Left lung (tissue), 10 donors: ENCODE measurements around the gene SND1. TPM values are rescaled to one million over a fixed set of nuclear protein-coding genes. Genes with fewer than 3 reads are reported as not detected.

ENCODE experiments used
- ATAC-seq: fragments of 200-7000 bp; cut with Tn5 transposase; one replicate; pipeline ENCODE4 v1.9.1; 2020; ENCODE audit warnings: moderate library complexity
- DNase-seq, 4 donors: peaks; one replicate each; pipeline ENCODE4 v3.0.0-alpha.2; 2013 to 2020
- H3K27ac ChIP-seq, 2 donors: fragments of 200-600 bp; sonication (generic) in 1 of 2; one replicate each; pipeline versions ENCODE4 v1.5.0 to v1.8.0; 2020 to 2021
- H3K27me3 ChIP-seq, 2 donors: fragments of 200-600 bp; sonication (generic) in 1 of 2; one replicate each; pipeline versions ENCODE4 v1.5.0 to v1.8.0; 2020 to 2021
- H3K36me3 ChIP-seq, 2 donors: fragments of 200-600 bp; sonication (generic) in 1 of 2; one replicate each; pipeline versions ENCODE4 v1.5.0 to v1.8.0; 2020 to 2021
- H3K4me1 ChIP-seq, 2 donors: fragments of 200-600 bp; one replicate each; pipeline ENCODE4 v1.8.0; 2021
- H3K4me3 ChIP-seq, 2 donors: fragments of 200-600 bp; sonication (generic) in 1 of 2; one replicate each; pipeline versions ENCODE4 v1.5.0 to v1.8.0; 2020 to 2021; ENCODE audit warnings: mild to moderate bottlenecking in 1 of 2
- H3K9me3 ChIP-seq, 2 donors: fragments of 200-600 bp; sonication (generic) in 1 of 2; one replicate each; pipeline versions ENCODE4 v1.5.0 to v1.8.0; 2020 to 2021
- CTCF ChIP-seq, 2 donors: fragments of 200-600 bp; sonication (generic) in 1 of 2; IDR thresholded peaks; one replicate each; pipeline versions ENCODE4 v1.5.0 to v1.8.0; 2021; ENCODE audit warnings: antibody characterized with exemption in 2 of 2
- intact Hi-C, 2 donors: fragments of 100-400 bp; cut with DNase I; formaldehyde crosslinking; loops; one replicate each; pipeline versions ENCODE4 v1.11.2 to v1.14.2; 2022
- polyA plus RNA-seq, 6 donors: library from polyadenylated mRNA; unstranded; fragments of 120-200 nt; gene quantifications; one replicate each; pipeline ENCODE4 v1.2.1, GENCODE V29; 2013; ENCODE audit not compliant: insufficient read length in 6 of 6
- total RNA-seq, 2 donors: library from RNA; stranded (reverse); fragmentation: NEBNext Ultra II Directional; extraction: Animal tissue kit (Norgen Biotek cat#: 25700); gene quantifications; one replicate each; pipeline ENCODE4 v1.2.1, GENCODE V29; 2021
- donor health status: DM: no; HTN: yes; CAD: no.
- donor health status: DM: no; HTN: no; CAD: no.

The SND1 gene
- total and polyA plus RNA-seq, 8 donors = 141 to 229 (median 156) TPM

- intact Hi-C loops = no loop called here
- no peak for DNase-seq
- Histone ChIP-seq H3K36me3 (no peaks in the 10 kb centered on the region), H3K27ac (no peak overlapping the region), H3K4me1 (peaks cover 0 to 4% of the 10 kb centered on the region in 2 donors), H3K9me3 (no peaks in the 10 kb centered on the region), H3K4me3 (no peak overlapping the region), H3K27me3 (no peaks in the 10 kb centered on the region)
- ATAC-seq = no peak
- TF ChIP-seq CTCF (IDR thresholded peaks at IDR 0.05) = no peak
Measured at GRCh38 chr7:127967281-127967680, 315.3 kb downstream of the SND1 start.

- peak overlapping the region in 1 of 2 donors; percentile 3 for H3K27ac ChIP-seq
- intact Hi-C loops = no loop called here
- DNase-seq = no peak
- TF ChIP-seq CTCF (IDR thresholded peaks at IDR 0.05) = no peak
- ATAC-seq = no peak
- no peaks in the 10 kb centered on the region for H3K27me3 ChIP-seq
- H3K9me3 ChIP-seq = no peaks in the 10 kb centered on the region
- H3K4me3 ChIP-seq = no peak overlapping the region
- no peaks in the 10 kb centered on the region for H3K36me3 ChIP-seq
- peaks cover 0 to 4% of the 10 kb centered on the region in 2 donors for H3K4me1 ChIP-seq
Measured at GRCh38 chr7:127968547-127968946, 316.6 kb downstream of the SND1 start.

DNA sequence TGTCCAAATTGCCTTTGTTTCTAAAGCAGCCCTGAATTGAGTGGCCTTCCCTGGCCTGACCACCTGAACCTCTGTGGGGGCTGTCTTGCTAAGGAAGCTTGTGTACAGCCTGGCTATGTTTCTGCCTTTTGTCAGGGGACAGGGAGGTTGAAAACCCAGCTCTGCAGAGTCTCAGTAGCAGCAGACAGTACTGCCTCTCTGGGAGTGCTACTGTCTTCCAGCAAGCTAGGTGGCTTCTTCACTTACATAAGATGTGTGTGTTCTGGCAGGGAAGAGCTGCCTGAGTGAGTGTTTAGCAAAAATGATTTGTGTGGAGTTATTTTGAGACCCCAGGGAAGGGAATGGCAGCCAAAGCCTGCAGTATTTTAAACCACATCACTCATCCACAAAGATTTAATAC lies 321.8 kb downstream of the SND1 start:
- intact Hi-C loops = no loop called here
- Histone ChIP-seq H3K27me3 (no peaks in the 10 kb centered on the region), H3K36me3 (peaks cover 0 to 26% of the 10 kb centered on the region in 2 donors), H3K27ac (no peak overlapping the region), H3K4me3 (no peak overlapping the region), H3K4me1 (peaks cover 0 to 1% of the 10 kb centered on the region in 2 donors), H3K9me3 (peaks cover 0 to 9% of the 10 kb centered on the region in 2 donors)
- DNase-seq (no peak), ATAC-seq (no peak)
- no peak for TF ChIP-seq CTCF (IDR thresholded peaks at IDR 0.05)

DNA sequence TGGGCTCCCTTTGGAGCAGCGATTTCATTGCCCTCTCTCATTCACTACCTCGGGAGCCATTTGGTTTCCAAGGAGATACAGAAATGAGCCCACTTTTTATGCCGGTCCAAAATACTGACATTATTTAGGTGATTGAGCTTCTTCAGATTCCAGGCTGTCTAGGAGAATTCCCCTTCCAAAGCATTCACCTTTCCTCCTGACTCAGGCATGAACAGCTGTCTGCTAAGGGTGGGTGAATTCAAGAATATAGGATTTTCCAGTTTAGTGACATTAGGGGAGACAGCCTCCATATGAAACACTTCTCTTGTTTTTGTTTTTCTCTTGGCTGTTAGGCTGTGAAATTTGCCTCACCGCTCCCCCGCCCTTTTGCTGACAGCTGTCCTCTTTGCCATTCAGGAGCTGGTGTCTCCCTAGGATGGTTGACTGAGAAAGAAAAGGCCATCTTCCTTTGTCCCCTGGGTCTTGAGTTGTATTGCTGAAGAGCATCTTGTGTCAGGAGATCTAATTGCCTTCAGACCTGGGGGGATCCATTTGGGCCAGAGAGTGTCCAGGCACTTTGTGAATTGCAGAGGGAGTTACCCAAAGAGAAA lies 322.5 kb downstream of the SND1 start:
- ATAC-seq (no peak), DNase-seq (no peak)
- no peak overlapping the region for H3K4me3 ChIP-seq
- peaks cover 0 to 30% of the 10 kb centered on the region in 2 donors for H3K36me3 ChIP-seq
- no peak overlapping the region for H3K27ac ChIP-seq
- no peak for TF ChIP-seq CTCF (IDR thresholded peaks at IDR 0.05)
- no peaks in the 10 kb centered on the region for H3K27me3 ChIP-seq
- intact Hi-C loops = no loop called here
- H3K9me3 ChIP-seq = peaks cover 0 to 14% of the 10 kb centered on the region in 2 donors
- no peaks in the 10 kb centered on the region for H3K4me1 ChIP-seq

- no peak for DNase-seq
Measured at GRCh38 chr7:127976056-127976737, 324.2 kb downstream of the SND1 start.

More at GRCh38 chr7:127976056-127976737, 324.2 kb downstream of the SND1 start:
- Histone ChIP-seq H3K9me3 (peaks cover 0 to 14% of the 10 kb centered on the region in 2 donors), H3K27ac (no peak overlapping the region), H3K36me3 (peaks cover 0 to 30% of the 10 kb centered on the region in 2 donors), H3K27me3 (no peaks in the 10 kb centered on the region), H3K4me3 (no peak overlapping the region), H3K4me1 (no peaks in the 10 kb centered on the region)
- intact Hi-C loops = no loop called here
- no peak for TF ChIP-seq CTCF (IDR thresholded peaks at IDR 0.05)
- peak; percentile 76 for ATAC-seq
